ENCODE results near the gene INPP4B.

The INPP4B gene

DNA sequence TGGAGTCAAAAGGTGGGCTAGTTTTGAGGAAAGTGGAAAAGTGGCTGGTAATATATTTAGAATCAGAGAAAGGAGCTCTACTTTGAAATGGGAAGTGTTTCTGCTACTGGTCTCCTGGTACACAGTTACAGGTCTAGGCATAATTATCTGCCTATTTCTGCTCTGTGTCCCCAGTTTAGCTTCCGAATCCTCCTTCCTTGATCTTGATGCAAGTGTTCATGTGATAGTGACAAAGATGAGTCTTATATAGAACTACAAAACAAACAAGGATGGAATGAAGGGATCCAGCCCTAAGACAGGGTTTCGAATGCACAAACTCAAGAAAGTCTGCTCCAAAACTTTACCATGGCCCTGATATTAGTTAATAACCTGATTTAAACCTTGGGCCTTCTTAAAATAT, 580.2 kb downstream of the INPP4B start:
- DNase-seq (ENCODE audit: low spot score): no peak
- no peak for TF ChIP-seq CTCF (IDR thresholded peaks at IDR 0.05; ENCODE audit: extremely low read depth, missing control alignments)

DNA sequence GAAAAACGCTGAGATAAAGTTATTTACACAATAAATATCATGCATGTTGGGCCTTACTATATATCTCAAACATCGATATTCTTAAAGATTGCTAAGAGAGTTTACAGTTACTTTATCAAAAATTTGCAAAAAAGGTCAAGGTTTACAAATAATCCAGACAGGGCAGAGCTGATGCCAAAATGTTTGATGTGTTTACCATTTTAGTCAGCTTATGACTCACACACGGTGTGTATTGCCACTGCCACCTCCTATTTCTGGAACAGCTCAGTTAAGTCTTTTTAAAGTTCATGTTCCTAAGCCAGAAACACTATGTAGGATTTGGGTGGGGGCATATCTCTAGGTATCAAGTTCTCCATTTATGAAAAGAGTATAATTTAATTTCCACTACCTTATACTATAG, 580.6 kb downstream of the INPP4B start:
- TF ChIP-seq CTCF (IDR thresholded peaks at IDR 0.05; ENCODE audit: extremely low read depth, missing control alignments): no peak
- no peak for DNase-seq (ENCODE audit: low spot score)

- no peak for DNase-seq (ENCODE audit: low spot score)
- no peak for TF ChIP-seq CTCF (IDR thresholded peaks at IDR 0.05; ENCODE audit: extremely low read depth, missing control alignments)
These were observed 581.1 kb downstream of the INPP4B start for GRCh38 chr4:142264961-142265360.

DNA sequence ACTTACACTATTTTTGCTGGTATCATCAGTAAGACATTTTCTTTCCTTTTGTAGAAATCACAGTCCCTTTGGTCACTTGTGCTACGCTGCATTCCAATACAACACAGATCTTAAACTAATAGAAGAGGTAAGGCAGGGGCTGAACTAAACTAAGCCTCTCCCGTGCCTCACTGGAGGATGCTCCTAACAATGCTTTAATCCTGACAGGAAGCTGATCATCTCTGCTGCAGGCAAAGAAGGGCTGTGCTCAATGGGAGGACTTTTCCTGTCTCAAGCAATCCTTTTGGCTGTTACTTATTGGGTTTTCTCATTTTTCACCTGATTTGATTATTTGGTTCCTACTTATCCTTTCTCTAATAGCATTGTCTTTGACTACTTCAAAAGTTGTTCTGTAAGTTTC, 583.1 kb downstream of the INPP4B start:
- no peak for DNase-seq (ENCODE audit: low spot score)
- TF ChIP-seq CTCF (IDR thresholded peaks at IDR 0.05; ENCODE audit: extremely low read depth, missing control alignments): no peak

DNA sequence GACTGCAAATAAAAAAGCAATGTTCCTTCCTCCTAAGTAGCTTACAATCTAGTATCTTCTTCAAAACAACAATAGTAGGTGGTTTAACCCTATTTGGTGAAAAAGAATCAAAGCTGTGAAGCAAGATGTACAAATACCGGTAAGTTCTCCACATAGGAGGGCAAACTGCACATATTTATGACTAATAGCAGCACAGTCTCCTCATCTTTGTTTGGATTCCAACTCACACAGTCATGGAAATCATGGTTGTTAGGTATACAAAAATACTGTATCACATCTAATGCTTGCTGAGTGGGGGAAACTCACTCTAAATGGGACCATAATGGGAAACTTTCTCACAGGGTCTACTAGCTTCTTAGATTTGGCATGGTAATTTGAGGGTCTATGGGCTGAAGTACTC, 597.2 kb downstream of the INPP4B start:
- no peak for TF ChIP-seq CTCF (IDR thresholded peaks at IDR 0.05; ENCODE audit: extremely low read depth, missing control alignments)
- no peak for DNase-seq (ENCODE audit: low spot score)

GRCh38 chr4:142243255-142243654, 602.8 kb downstream of the INPP4B start:
- no peak for DNase-seq (ENCODE audit: low spot score)
- TF ChIP-seq CTCF (IDR thresholded peaks at IDR 0.05; ENCODE audit: extremely low read depth, missing control alignments): no peak

GRCh38 chr4:142242156-142242555, 603.9 kb downstream of the INPP4B start:
- no peak for DNase-seq (ENCODE audit: low spot score)
- no peak for TF ChIP-seq CTCF (IDR thresholded peaks at IDR 0.05; ENCODE audit: extremely low read depth, missing control alignments)

All from GM20000 (cell line).